Stimulated activated CD4-positive, alpha-beta T cell treated with anti-CD3 and anti-CD28 coated beads, Interleukin-1b, Interleukin-23, amount 100 ng/mL, for 24 hours (primary cell): ENCODE measurements around the gene KLHL11.

Experiments used
- DNase-seq, 4 experiments: peaks; one replicate each; pipeline ENCODE4 v3.0.0-alpha.2; 2020; ENCODE audit warnings: low read depth in 4 of 4, low spot score in 1 of 4

KLHL11 gene

GRCh38 chr17:41811549-41812380 lies 53.5 kb downstream of the KLHL11 start, which contains the start of gene P3H4:
Gene P3H4, minus strand, starts transcription at chr17:41811949. Its CDS starts 34 bp downstream, at chr17:41811915.
- peak in 3 of 4 experiments; percentile 36 to 62 (median 53) for DNase-seq

GRCh38 chr17:41810659-41811548 lies 54.3 kb downstream of the KLHL11 start:
- DNase-seq, result peak in 1 of 4 experiments; percentile 12

GRCh38 chr17:41806685-41807445 lies 58.4 kb downstream of the KLHL11 start:
- no peak for DNase-seq
